Adrenal gland (tissue), 5 donors: ENCODE data around the gene IRF2BP2.

Experiments
- CTCF ChIP-seq, 6 experiments: fragments of 450-650 bp in 4 of 6; fragments of 200-600 bp in 2 of 6; sonication (generic) in 1 of 6; IDR thresholded peaks; 1 replicate in 5 of 6; 2 replicates in 1 of 6; pipeline versions ENCODE4 v1.5.1 to v1.8.0; 2016 to 2021; ENCODE audit warnings: antibody characterized with exemption in 6 of 6, mild to moderate bottlenecking in 2 of 6, moderate library complexity in 1 of 6
- POLR2A ChIP-seq, 2 donors: fragments of 450-650 bp; IDR thresholded peaks; one replicate each; pipeline ENCODE4 v1.6.1; 2017; ENCODE audit warnings: antibody characterized with exemption in 2 of 2, mild to moderate bottlenecking in 2 of 2, moderate library complexity in 1 of 2
- donor health status: DM: no; HTN: no; CAD: no.

GRCh38 chr1:234619071-234619480, 9.1 kb upstream of the IRF2BP2 start:
- no peak for TF ChIP-seq POLR2A (IDR thresholded peaks at IDR 0.05)
- TF ChIP-seq CTCF (IDR thresholded peaks at IDR 0.05) = no peak
